ENCODE results near the gene ACAD10.

ACAD10 gene

GRCh38 chr12:111757361-111758119 lies 71.7 kb downstream of the ACAD10 start:
- CTCF ChIA-PET, result interaction anchor here (0.6 kb wide), 1 partner anchor 44 kb away, joined by 4 read pairs; no protein-coding TSS in a partner anchor
- H3K27ac ChIP-seq (ENCODE audit: extremely low read depth, low read depth, low read length), result no peak overlapping the region

More at GRCh38 chr12:111757361-111758119, 71.7 kb downstream of the ACAD10 start:
- no peak overlapping the region for H3K4me3 ChIP-seq (ENCODE audit: low read depth, low read length)
- peaks cover 0 to 20% of the 10 kb centered on the region in 2 experiments; a peak in 1 of 3 replicates for H3K36me3 ChIP-seq (ENCODE audit: control insufficient read depth in 2 of 2, insufficient read depth in 1 of 2, low read length in 2 of 2)
- H3K4me1 ChIP-seq (ENCODE audit: control insufficient read depth, insufficient read depth, low read length), result no peaks in the 10 kb centered on the region
- no peaks in the 10 kb centered on the region for H3K9me3 ChIP-seq (ENCODE audit: control insufficient read depth, insufficient read depth, low read depth, low read length)
- no peak for TF ChIP-seq YY1 (tag by site-specific recombination; IDR thresholded peaks at IDR 0.05)
- no peak for TF ChIP-seq PRDM2 (tag by site-specific recombination; IDR thresholded peaks at IDR 0.05; ENCODE audit: borderline replicate concordance)
- TF ChIP-seq ZNF112 (tag by site-specific recombination; IDR thresholded peaks at IDR 0.05), result no peak
- no peak for TF ChIP-seq BCL6B (tag by site-specific recombination; IDR thresholded peaks at IDR 0.05)
- no peak for TF ChIP-seq ZBTB20 (tag by site-specific recombination; IDR thresholded peaks at IDR 0.05)
- no peak for TF ChIP-seq ZBTB48 (tag by site-specific recombination; IDR thresholded peaks at IDR 0.05)
- no peak for TF ChIP-seq ZNF560 (tag by site-specific recombination; IDR thresholded peaks at IDR 0.05; ENCODE audit: borderline replicate concordance)
- no peak for TF ChIP-seq ZNF639 (tag by site-specific recombination; IDR thresholded peaks at IDR 0.05)
- no peak for TF ChIP-seq KLF16 (tag by site-specific recombination; IDR thresholded peaks at IDR 0.05)
- POLR2A ChIA-PET, result no interaction called here

Data from HEK293 (cell line).